PFSK-1 (cell line): ENCODE results near the gene FETUB.

Experiments
- FOXP2 ChIP-seq: optimal IDR thresholded peaks from 2 replicates; pipeline ENCODE3; 2011; ENCODE audit warnings: borderline replicate concordance, control low read depth, inconsistent platforms; ENCODE audit not compliant: insufficient read depth; ENCODE audit errors: extremely low read length, extremely low read depth
- POLR2AphosphoS5 ChIP-seq: IDR thresholded peaks from 2 replicates; pipeline ENCODE4 v1.6.1; 2012; ENCODE audit warnings: low read depth, mild to moderate bottlenecking, control low read depth, low read length, moderate library complexity
- REST ChIP-seq, 2 experiments: IDR thresholded peaks; 2 replicates each; pipeline versions ENCODE4 v1.6.1 to v1.8.0; 2011 to 2012; ENCODE audit warnings: low read depth in 2 of 2, low read length in 2 of 2, control low read depth in 1 of 2, inconsistent platforms in 1 of 2, mild to moderate bottlenecking in 1 of 2, moderate library complexity in 1 of 2; ENCODE audit not compliant: insufficient read depth in 1 of 2
- SIN3A ChIP-seq: IDR thresholded peaks from 2 replicates; pipeline ENCODE4 v1.6.1; 2012; ENCODE audit warnings: mild to moderate bottlenecking, low read length, moderate library complexity, borderline replicate concordance; ENCODE audit not compliant: insufficient read depth
- TAF1 ChIP-seq: IDR thresholded peaks from 2 replicates; pipeline ENCODE4 v1.6.1; 2012; ENCODE audit warnings: low read length, control low read depth, borderline replicate concordance; ENCODE audit not compliant: insufficient read depth

FETUB gene

GRCh38 chr3:186653080-186653707, 13.0 kb downstream of the FETUB start:
- no peak for TF ChIP-seq FOXP2
- TF ChIP-seq REST (IDR thresholded peaks at IDR 0.05; ENCODE audit: insufficient read depth in 1 of 2, low read depth in 2 of 2, low read length in 2 of 2) = no peak
- no peak for TF ChIP-seq TAF1
- TF ChIP-seq SIN3A = no peak
- no peak for TF ChIP-seq POLR2AphosphoS5

- TF ChIP-seq TAF1 (no peak), SIN3A (no peak), POLR2AphosphoS5 (no peak), REST (IDR thresholded peaks at IDR 0.05; ENCODE audit: insufficient read depth in 1 of 2, low read depth in 2 of 2, low read length in 2 of 2) (no peak), FOXP2 (no peak)
These were observed 13.8 kb downstream of the FETUB start for GRCh38 chr3:186653984-186654383.

- TF ChIP-seq POLR2AphosphoS5 (no peak), TAF1 (no peak), REST (IDR thresholded peaks at IDR 0.05; ENCODE audit: insufficient read depth in 1 of 2, low read depth in 2 of 2, low read length in 2 of 2) (no peak), FOXP2 (no peak), SIN3A (no peak)
These were observed 23.3 kb downstream of the FETUB start for GRCh38 chr3:186663361-186664118.

GRCh38 chr3:186664119-186664495, 23.9 kb downstream of the FETUB start:
- TF ChIP-seq FOXP2 (no peak), POLR2AphosphoS5 (no peak), REST (IDR thresholded peaks at IDR 0.05; ENCODE audit: insufficient read depth in 1 of 2, low read depth in 2 of 2, low read length in 2 of 2) (no peak), TAF1 (no peak), SIN3A (no peak)
